Measurements from ENCODE around the gene DIAPH2. TPM values are rescaled to one million over a fixed set of nuclear protein-coding genes. Genes with fewer than 3 reads are reported as not detected.

The DIAPH2 gene
- total RNA-seq, 1 donor, result 42.3 TPM

DNA sequence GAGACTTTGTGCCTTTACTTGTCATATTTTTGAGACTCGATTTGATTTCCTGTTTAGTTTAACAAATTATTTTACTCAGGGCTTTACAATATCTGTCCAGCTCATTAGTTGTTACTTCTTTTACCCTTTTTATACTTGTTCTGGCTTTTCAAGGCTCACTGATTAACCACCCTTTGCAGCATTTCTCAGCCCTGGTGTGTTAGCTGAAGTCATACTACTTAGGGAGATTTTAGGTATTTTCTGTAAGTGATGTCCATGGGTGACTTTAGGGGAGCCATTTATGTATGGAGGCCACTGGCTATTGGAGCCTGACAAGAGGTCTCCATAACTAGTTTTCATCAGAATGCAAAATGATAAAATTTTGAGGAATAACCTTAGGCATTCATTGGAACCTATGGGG lies 346.3 kb downstream of the DIAPH2 start:
- DNase-seq (ENCODE audit: low read depth), result no peak
- H3K4me3 ChIP-seq (ENCODE audit: low read depth, low read length), result no peak overlapping the region
- TF ChIP-seq, protein P1, sequence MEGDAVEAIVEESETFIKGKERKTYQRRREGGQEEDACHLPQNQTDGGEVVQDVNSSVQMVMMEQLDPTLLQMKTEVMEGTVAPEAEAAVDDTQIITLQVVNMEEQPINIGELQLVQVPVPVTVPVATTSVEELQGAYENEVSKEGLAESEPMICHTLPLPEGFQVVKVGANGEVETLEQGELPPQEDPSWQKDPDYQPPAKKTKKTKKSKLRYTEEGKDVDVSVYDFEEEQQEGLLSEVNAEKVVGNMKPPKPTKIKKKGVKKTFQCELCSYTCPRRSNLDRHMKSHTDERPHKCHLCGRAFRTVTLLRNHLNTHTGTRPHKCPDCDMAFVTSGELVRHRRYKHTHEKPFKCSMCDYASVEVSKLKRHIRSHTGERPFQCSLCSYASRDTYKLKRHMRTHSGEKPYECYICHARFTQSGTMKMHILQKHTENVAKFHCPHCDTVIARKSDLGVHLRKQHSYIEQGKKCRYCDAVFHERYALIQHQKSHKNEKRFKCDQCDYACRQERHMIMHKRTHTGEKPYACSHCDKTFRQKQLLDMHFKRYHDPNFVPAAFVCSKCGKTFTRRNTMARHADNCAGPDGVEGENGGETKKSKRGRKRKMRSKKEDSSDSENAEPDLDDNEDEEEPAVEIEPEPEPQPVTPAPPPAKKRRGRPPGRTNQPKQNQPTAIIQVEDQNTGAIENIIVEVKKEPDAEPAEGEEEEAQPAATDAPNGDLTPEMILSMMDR (IDR thresholded peaks at IDR 0.05; ENCODE audit: insufficient read depth, low read length), result no peak

DNA sequence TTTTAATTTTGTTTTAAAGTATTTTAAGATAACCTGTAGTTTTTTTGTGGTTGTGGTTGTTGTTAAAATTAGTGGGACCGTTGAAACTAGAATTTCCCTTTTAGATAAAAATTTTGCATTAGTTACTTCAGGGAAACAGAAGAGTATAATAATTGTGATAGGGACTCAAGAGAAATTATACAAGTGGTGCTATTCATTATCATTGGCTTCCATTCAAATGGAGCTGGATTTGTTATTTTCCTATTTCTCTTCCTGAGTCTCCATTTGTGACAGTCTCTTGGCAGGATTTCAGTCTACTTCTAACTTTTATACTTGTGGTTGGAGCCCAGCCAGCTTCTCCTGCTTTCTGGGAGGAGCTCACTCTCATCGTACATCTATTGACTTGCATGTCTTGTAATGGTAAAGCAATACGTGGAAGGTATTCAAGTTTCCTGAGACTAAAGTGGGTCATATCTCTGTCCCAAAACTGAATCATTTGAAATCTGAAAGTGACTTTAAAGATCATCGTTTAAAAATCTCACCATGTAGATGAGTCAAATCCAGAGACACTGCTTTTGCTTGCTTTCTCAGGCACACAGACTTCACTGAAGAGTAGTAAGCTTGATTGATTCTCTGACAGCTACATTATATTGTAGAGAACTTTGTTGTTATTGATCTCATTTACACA lies 354.9 kb downstream of the DIAPH2 start:
- TF ChIP-seq, protein P1 (IDR thresholded peaks at IDR 0.05; ENCODE audit: insufficient read depth, low read length), result no peak
- DNase-seq (ENCODE audit: low read depth), result peak; percentile 67
- no peak overlapping the region for H3K4me3 ChIP-seq (ENCODE audit: low read depth, low read length)

DNA sequence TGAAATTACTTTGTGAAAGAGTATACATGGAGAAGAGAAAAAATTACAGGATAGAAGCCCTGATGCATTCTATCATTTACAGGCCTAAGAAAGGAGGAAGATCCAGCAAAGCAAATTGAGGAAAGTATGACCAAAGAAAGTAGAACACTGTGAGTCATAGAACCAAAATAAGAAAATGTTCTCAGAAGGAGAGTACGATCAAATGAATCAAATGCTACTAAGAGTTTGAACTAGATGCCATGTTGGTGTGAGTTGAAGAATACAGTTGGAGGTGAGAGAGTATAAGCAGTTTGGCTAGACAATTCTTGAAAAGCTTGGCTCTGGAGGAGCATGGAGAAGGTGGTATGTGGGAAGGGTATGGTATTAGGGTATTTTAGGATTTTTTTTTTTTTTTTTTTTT lies 360.8 kb downstream of the DIAPH2 start:
- no peak for DNase-seq (ENCODE audit: low read depth)

GRCh38 chrX:97046867-97047266 lies 362.2 kb downstream of the DIAPH2 start:
- H3K4me3 ChIP-seq (ENCODE audit: low read depth, low read length), result no peak overlapping the region
- no peak for DNase-seq (ENCODE audit: low read depth)
- TF ChIP-seq, protein P1 (IDR thresholded peaks at IDR 0.05; ENCODE audit: insufficient read depth, low read length), result no peak

More for the DNA sequence above, 360.8 kb downstream of the DIAPH2 start:
- no peak overlapping the region for H3K4me3 ChIP-seq (ENCODE audit: low read depth, low read length)
- TF ChIP-seq, protein P1 (IDR thresholded peaks at IDR 0.05; ENCODE audit: insufficient read depth, low read length), result no peak

GRCh38 chrX:97050392-97050791 lies 365.8 kb downstream of the DIAPH2 start:
- H3K4me3 ChIP-seq (ENCODE audit: low read depth, low read length), result no peak overlapping the region
- DNase-seq (ENCODE audit: low read depth), result peak; percentile 33
- TF ChIP-seq, protein P1 (IDR thresholded peaks at IDR 0.05; ENCODE audit: insufficient read depth, low read length), result no peak

GRCh38 chrX:97057349-97057909 lies 372.8 kb downstream of the DIAPH2 start:
- H3K4me3 ChIP-seq (ENCODE audit: low read depth, low read length), result no peak overlapping the region
- TF ChIP-seq, protein P1 (IDR thresholded peaks at IDR 0.05; ENCODE audit: insufficient read depth, low read length), result no peak
- no peak for DNase-seq (ENCODE audit: low read depth)
